K562 (cell line): ENCODE measurements around the gene HTR2A. TPM values are rescaled to one million over a fixed set of nuclear protein-coding genes. Genes with fewer than 3 reads are reported as not detected.

Experiments used
- ATAC-seq: fragments of 200-7000 bp; cut with Tn5 transposase; 3 replicates; pipeline ENCODE4 v1.9.1; 2020; ENCODE audit warnings: moderate library complexity
- BruUV-seq: library from RNA; stranded (reverse); fragments of 400-500 nt; replicated peaks from 2 replicates; lab custom pipeline; 2021; lab: Mats Ljungman, UMichigan
- CTCF ChIA-PET: fragments of 300-600 bp; formaldehyde crosslinking; extraction: SDS; loops from one replicate; lab custom pipeline; 2021; ENCODE audit warnings: low intra/inter-chr PET ratio; lab: Yijun Ruan, JAX
- POLR2A ChIA-PET: fragments of 300-600, 350-650 bp; sonication (Branson Sonifier 250); formaldehyde crosslinking; extraction: SDS; loops from one replicate; lab custom pipeline; 2021; ENCODE audit warnings: antibody characterized with exemption, inconsistent platforms; lab: Yijun Ruan, JAX
- DNase-seq, 4 experiments: peaks; one replicate each; pipeline versions ENCODE4 v3.0.0 to v3.0.0-alpha.2; 2011 to 2018; ENCODE audit warnings: low spot score in 3 of 4, mixed read lengths in 3 of 4; ENCODE audit errors: extremely low read depth in 1 of 4
- FAIRE-seq: peaks from 2 replicates; lab custom pipeline; 2011; peaks lifted over from hg19 to GRCh38; lab: Jason Lieb, UNC
- H2AFZ ChIP-seq: 2 replicates; pipeline ENCODE4 v1.6.0; 2011; ENCODE audit warnings: low read depth, low read length, control low read depth, inconsistent platforms
- H3K27ac ChIP-seq: fragments of 200-600 bp; 3 replicates; pipeline ENCODE4 v1.8.0; 2011; ENCODE audit warnings: low read depth, mild to moderate bottlenecking, control low read depth, inconsistent platforms, low read length, moderate library complexity, mixed read lengths; ENCODE audit errors: extremely low read depth
- H3K27me3 ChIP-seq, 2 experiments: fragments of 300-600 bp in 1 of 2; 2 replicates in 1 of 2; 3 replicates in 1 of 2; pipeline versions ENCODE4 v1.6.0 to v1.8.0; 2011; ENCODE audit warnings: inconsistent platforms in 2 of 2, low read length in 2 of 2, mild to moderate bottlenecking in 1 of 2, mixed read lengths in 1 of 2, moderate library complexity in 1 of 2; ENCODE audit not compliant: control insufficient read depth in 2 of 2, insufficient read depth in 2 of 2
- H3K36me3 ChIP-seq: fragments of 300-600 bp; 3 replicates; pipeline ENCODE4 v1.8.0; 2011; ENCODE audit warnings: mild to moderate bottlenecking, low read length, inconsistent platforms; ENCODE audit not compliant: control insufficient read depth, insufficient read depth
- H3K4me1 ChIP-seq, 2 experiments: fragments of 200-600 bp in 1 of 2; replicated peaks in 1 of 2; 2 replicates in 1 of 2; 3 replicates in 1 of 2; pipeline versions ENCODE4 v1.5.1 to v1.8.0; 2011; ENCODE audit warnings: inconsistent platforms in 2 of 2, low read length in 2 of 2, mild to moderate bottlenecking in 1 of 2, mixed read lengths in 1 of 2, moderate library complexity in 1 of 2; ENCODE audit not compliant: control insufficient read depth in 2 of 2, insufficient read depth in 2 of 2
- H3K4me2 ChIP-seq: 2 replicates; pipeline ENCODE4 v1.6.1; 2011; ENCODE audit warnings: low read length, control low read depth, inconsistent platforms, mixed read lengths; ENCODE audit not compliant: insufficient read depth
- H3K4me3 ChIP-seq: fragments of 200-600 bp; sonication (generic), shearing (Covaris generic); 2 replicates; pipeline ENCODE4 v1.5.1; 2016; ENCODE audit warnings: control low read depth, inconsistent platforms
- H3K79me2 ChIP-seq: fragments of 200-600 bp; 3 replicates; pipeline ENCODE4 v1.8.0; 2011; ENCODE audit warnings: low read length, inconsistent platforms; ENCODE audit not compliant: control insufficient read depth, insufficient read depth
- H3K9ac ChIP-seq, 2 experiments: 2 replicates each; pipeline versions ENCODE4 v1.6.0 to v1.6.1; 2011; ENCODE audit warnings: low read depth in 2 of 2, low read length in 2 of 2, control low read depth in 1 of 2, inconsistent platforms in 1 of 2, mild to moderate bottlenecking in 1 of 2, mixed read lengths in 1 of 2; ENCODE audit not compliant: insufficient read depth in 1 of 2
- H3K9me1 ChIP-seq: one replicate; pipeline ENCODE4 v1.6.0; 2011; ENCODE audit warnings: inconsistent platforms, mild to moderate bottlenecking, low read length, moderate library complexity; ENCODE audit not compliant: control insufficient read depth, insufficient read depth
- H3K9me3 ChIP-seq: replicated peaks from 2 replicates; pipeline ENCODE4 v1.5.1; 2011; ENCODE audit warnings: low read depth, low read length, inconsistent platforms; ENCODE audit not compliant: control insufficient read depth, insufficient read depth
- H4K20me1 ChIP-seq: replicated peaks from 2 replicates; pipeline ENCODE4 v1.6.1; 2011; ENCODE audit warnings: low read length, inconsistent platforms, mixed read lengths; ENCODE audit not compliant: control insufficient read depth, insufficient read depth
- E2F6 ChIP-seq, 2 experiments: IDR thresholded peaks; 2 replicates each; pipeline ENCODE4 v1.6.1; 2011; ENCODE audit warnings: borderline replicate concordance in 1 of 2, control low read depth in 1 of 2, low read depth in 1 of 2, low read length in 1 of 2, mild to moderate bottlenecking in 1 of 2, mixed read lengths in 1 of 2, moderate library complexity in 1 of 2; ENCODE audit not compliant: insufficient read depth in 1 of 2, insufficient read length in 1 of 2, poor library complexity in 1 of 2, severe bottlenecking in 1 of 2; ENCODE audit errors: extremely low read depth in 1 of 2
- EGR1 ChIP-seq: fragments of 450-650 bp; conservative IDR thresholded peaks from 2 replicates; pipeline ENCODE4 v1.6.1; 2017; ENCODE audit warnings: mild to moderate bottlenecking
- KLF1 ChIP-seq: fragments of 450-650 bp; IDR thresholded peaks from 2 replicates; pipeline ENCODE4 v1.6.1; 2016; ENCODE audit warnings: missing genetic modification characterization, missing compliant biosample characterization
- NR4A1 ChIP-seq, 2 experiments: fragments of 250-450 bp in 1 of 2; fragments of 450-650 bp in 1 of 2; sonication (Bioruptor Pico) in 1 of 2; IDR thresholded peaks; 2 replicates each; pipeline versions ENCODE4 v1.4.0 to v1.6.1; 2016 to 2020; ENCODE audit warnings: mild to moderate bottlenecking in 2 of 2, missing compliant biosample characterization in 1 of 2, missing genetic modification characterization in 1 of 2, moderate library complexity in 1 of 2
- PHTF2 ChIP-seq: fragments of 250-450 bp; sonication (Bioruptor Pico); IDR thresholded peaks from 2 replicates; pipeline ENCODE4 v1.5.0; 2021; ENCODE audit warnings: mild to moderate bottlenecking
- RBM39 ChIP-seq: fragments of 200-400 bp; formaldehyde crosslinking; optimal IDR thresholded peaks from 2 replicates; pipeline ENCODE3; 2018; ENCODE audit warnings: low read depth, low read length
- ZKSCAN3 ChIP-seq: fragments of 250-450 bp; sonication (Bioruptor Pico); IDR thresholded peaks from 2 replicates; pipeline ENCODE4 v1.4.0; 2020
- ZNF143 ChIP-seq: sonication (generic); formaldehyde crosslinking; IDR thresholded peaks from 2 replicates; pipeline ENCODE4 v1.9.0; 2022; ENCODE audit warnings: mild to moderate bottlenecking, missing genetic modification reagents
- ZNF217 ChIP-seq: sonication (generic); formaldehyde crosslinking; IDR thresholded peaks from 2 replicates; pipeline ENCODE4 v1.8.0; 2022; ENCODE audit warnings: mild to moderate bottlenecking, missing genetic modification reagents
- ZNF263 ChIP-seq: sonication (generic); formaldehyde crosslinking; IDR thresholded peaks from 2 replicates; pipeline ENCODE4 v1.8.0; 2022; ENCODE audit warnings: mild to moderate bottlenecking, missing genetic modification reagents, borderline replicate concordance
- ZNF436 ChIP-seq: fragments of 250-450, 450-650 bp; sonication (Bioruptor Pico); formaldehyde crosslinking; IDR thresholded peaks from 2 replicates; pipeline ENCODE4 v1.7.0; 2020; ENCODE audit warnings: mild to moderate bottlenecking
- ZNF507 ChIP-seq: conservative IDR thresholded peaks from 2 replicates; pipeline ENCODE4 v1.6.1; 2017; ENCODE audit warnings: missing genetic modification characterization, missing compliant biosample characterization
- ZNF592 ChIP-seq: fragments of 450-650 bp; IDR thresholded peaks from 2 replicates; pipeline ENCODE4 v1.6.1; 2017; ENCODE audit warnings: antibody characterized with exemption, mild to moderate bottlenecking
- ZNF766 ChIP-seq: fragments of 200-800 bp; sonication (Bioruptor generic); conservative IDR thresholded peaks from 2 replicates; pipeline ENCODE4 v1.6.1; 2016; ENCODE audit warnings: missing genetic modification characterization, missing compliant biosample characterization
- WGBS: fragments of 100-300 bp; shearing (Covaris generic); methylation state at CpG from one replicate; pipeline ENCODE4 v1.1.6; 2016; ENCODE audit warnings: low coverage, mixed read lengths; ENCODE audit not compliant: insufficient coverage; ENCODE audit errors: missing lambda C conversion rate; 5-methylcytosine and 5-hydroxymethylcytosine counted together
- in situ Hi-C: fragments of 300-500 bp; cut with MboI; formaldehyde crosslinking; loops from 4 replicates; pipeline ENCODE4 v1.15.0; 2018; ENCODE audit warnings: inconsistent platforms, mixed read lengths
- intact Hi-C: fragments of 100-400 bp; cut with micrococcal nuclease; formaldehyde crosslinking; loops from 2 replicates; pipeline ENCODE4 v1.14.2; 2022
- polyA plus RNA-seq, 8 experiments: library from polyadenylated mRNA; depleted of rRNA in 4 of 8; stranded (reverse) in 5 of 8; unstranded in 3 of 8; fragments of >200 nt; fragmentation: Nextera tagmentation in 2 of 8; fragmentation: Illumina TruSeq in 1 of 8; extraction: Ambion mirVana in 2 of 8; extraction: Trizol in 1 of 8; gene quantifications; 2 replicates each; pipeline versions ENCODE4 v1.2.1 to v1.2.3, GENCODE V29; 2011 to 2014; ENCODE audit warnings: inconsistent platforms in 1 of 8, missing spikeins in 1 of 8
- total RNA-seq, 7 experiments: library from RNA; depleted of rRNA in 6 of 7; stranded (reverse); fragments of >200 nt in 6 of 7; fragmentation: Illumina TruSeq in 2 of 7; extraction: Trizol in 2 of 7; gene quantifications; 2 replicates each; pipeline versions ENCODE4 v1.2.1 to v1.2.3, GENCODE V29; 2011 to 2021; ENCODE audit warnings: low replicate concordance in 1 of 7

HTR2A gene
- total and polyA plus RNA-seq, 9 of the 15 experiments (the other 6 are each of a cell fraction or from before 2014, with no cell fraction given), result not detected

DNA sequence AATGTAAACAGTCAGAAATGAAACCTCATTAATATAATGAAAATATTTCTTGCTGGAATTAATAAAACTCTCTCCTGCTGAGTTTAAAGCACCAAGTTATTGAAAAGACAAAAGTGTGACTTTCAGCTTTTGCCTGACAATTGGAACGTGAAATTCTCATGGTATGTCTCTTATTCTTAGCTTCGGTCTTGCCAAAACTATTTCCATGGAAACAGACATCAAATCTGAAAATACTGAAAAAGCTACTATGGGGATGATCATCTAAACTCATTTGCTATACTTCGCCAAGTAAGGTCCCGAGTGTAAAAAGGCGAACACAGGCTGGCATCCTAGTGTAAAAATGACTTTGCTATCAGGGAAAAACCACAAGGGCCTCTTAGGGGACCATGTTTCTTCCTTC is 22.8 kb downstream of the HTR2A start:
- no peaks in the 10 kb centered on the region for H3K27me3 ChIP-seq
- H3K9ac ChIP-seq, result no peak overlapping the region
- no peak overlapping the region for H2AFZ ChIP-seq
- POLR2A ChIA-PET, result no interaction called here
- BruUV-seq, result no TSS peak
- FAIRE-seq (no peak), ATAC-seq (no peak), DNase-seq (no peak)
- H4K20me1 ChIP-seq, result no peaks in the 10 kb centered on the region
- no peaks in the 10 kb centered on the region for H3K79me2 ChIP-seq
- H3K27ac ChIP-seq, result no peak overlapping the region
- in situ Hi-C loops, result no loop called here
- H3K4me2 ChIP-seq, result no peak overlapping the region
- H3K9me1 ChIP-seq, result no peaks in the 10 kb centered on the region
- CTCF ChIA-PET, result no interaction called here
- no peak overlapping the region for H3K4me3 ChIP-seq
- 4% methylated on average over 5 of the region's 5 CpGs for WGBS
- H3K36me3 ChIP-seq, result no peaks in the 10 kb centered on the region
- intact Hi-C loops, result no loop called here
- H3K4me1 ChIP-seq, result no peaks in the 10 kb centered on the region
- no peaks in the 10 kb centered on the region for H3K9me3 ChIP-seq
- TF ChIP-seq ZNF263 (CRISPR knock-in tag) (no peak), KLF1 (no peak), ZNF143 (no peak), NR4A1 (CRISPR knock-in tag; IDR thresholded peaks at IDR 0.05) (no peak), NR4A1 (tag; IDR thresholded peaks at IDR 0.05) (no peak), E2F6 (IDR thresholded peaks at IDR 0.05; ENCODE audit: borderline replicate concordance in 1 of 2, extremely low read depth in 1 of 2, insufficient read depth in 1 of 2, insufficient read length in 1 of 2, low read depth in 1 of 2, low read length in 1 of 2, poor library complexity in 1 of 2, severe bottlenecking in 1 of 2) (no peak), RBM39 (no peak), PHTF2 (CRISPR knock-in tag) (no peak), ZNF217 (CRISPR knock-in tag) (no peak), ZNF592 (no peak), ZKSCAN3 (CRISPR knock-in tag) (no peak), ZNF507 (tag) (no peak), ZNF766 (CRISPR knock-in tag) (no peak), EGR1 (no peak), ZNF436 (CRISPR knock-in tag) (no peak)
